Measurements from ENCODE around the gene BCL3. TPM values are rescaled to one million over a fixed set of nuclear protein-coding genes. Genes with fewer than 3 reads are reported as not detected.
A peak's percentile ranks its signal among the peaks of the same experiment; 100 is the strongest.
"Not testable (repeated sequence)": the region's sequence is repeated elsewhere in the genome, so short reads cannot be mapped to it uniquely, and the experiment has no call there.

BCL3 gene
- total RNA-seq, 6 experiments from 2014 or later = 24.1 to 95.6 (median 31.3) TPM

DNA sequence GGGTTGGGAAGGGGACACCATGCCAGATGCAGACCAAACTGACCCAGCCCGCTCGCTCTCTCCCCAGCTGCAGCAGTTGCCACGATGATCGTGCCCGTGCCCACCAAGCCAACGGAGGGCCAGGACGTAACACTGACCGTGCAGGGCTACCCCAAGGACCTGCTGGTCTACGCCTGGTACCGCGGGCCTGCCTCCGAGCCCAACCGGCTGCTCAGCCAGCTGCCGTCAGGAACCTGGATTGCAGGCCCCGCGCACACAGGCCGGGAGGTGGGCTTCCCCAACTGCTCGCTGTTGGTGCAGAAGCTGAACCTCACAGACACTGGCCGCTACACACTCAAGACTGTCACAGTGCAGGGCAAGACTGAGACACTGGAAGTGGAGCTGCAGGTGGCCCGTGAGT, 40.7 kb upstream of the BCL3 start:
- no peak for DNase-seq
- 97% methylated on average over 9 of the region's 20 CpGs for WGBS (ENCODE audit: insufficient coverage, low coverage, low lambda C conversion rate, missing lambda C conversion rate)
- no peak for ATAC-seq
- Histone ChIP-seq H3K4me3 (no peak overlapping the region), H3K36me3 (no peaks in the 10 kb centered on the region), H3K27me3 (no peaks in the 10 kb centered on the region), H3K27ac (no peak overlapping the region), H3K4me1 (no peaks in the 10 kb centered on the region), H3K9me3 (no peaks in the 10 kb centered on the region)
- TF ChIP-seq POLR2A (IDR thresholded peaks at IDR 0.05) = no peak
- TF ChIP-seq, protein P1, sequence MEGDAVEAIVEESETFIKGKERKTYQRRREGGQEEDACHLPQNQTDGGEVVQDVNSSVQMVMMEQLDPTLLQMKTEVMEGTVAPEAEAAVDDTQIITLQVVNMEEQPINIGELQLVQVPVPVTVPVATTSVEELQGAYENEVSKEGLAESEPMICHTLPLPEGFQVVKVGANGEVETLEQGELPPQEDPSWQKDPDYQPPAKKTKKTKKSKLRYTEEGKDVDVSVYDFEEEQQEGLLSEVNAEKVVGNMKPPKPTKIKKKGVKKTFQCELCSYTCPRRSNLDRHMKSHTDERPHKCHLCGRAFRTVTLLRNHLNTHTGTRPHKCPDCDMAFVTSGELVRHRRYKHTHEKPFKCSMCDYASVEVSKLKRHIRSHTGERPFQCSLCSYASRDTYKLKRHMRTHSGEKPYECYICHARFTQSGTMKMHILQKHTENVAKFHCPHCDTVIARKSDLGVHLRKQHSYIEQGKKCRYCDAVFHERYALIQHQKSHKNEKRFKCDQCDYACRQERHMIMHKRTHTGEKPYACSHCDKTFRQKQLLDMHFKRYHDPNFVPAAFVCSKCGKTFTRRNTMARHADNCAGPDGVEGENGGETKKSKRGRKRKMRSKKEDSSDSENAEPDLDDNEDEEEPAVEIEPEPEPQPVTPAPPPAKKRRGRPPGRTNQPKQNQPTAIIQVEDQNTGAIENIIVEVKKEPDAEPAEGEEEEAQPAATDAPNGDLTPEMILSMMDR (IDR thresholded peaks at IDR 0.05) = no peak
- intact Hi-C loops (cut with DNase I) = no loop called here

DNA sequence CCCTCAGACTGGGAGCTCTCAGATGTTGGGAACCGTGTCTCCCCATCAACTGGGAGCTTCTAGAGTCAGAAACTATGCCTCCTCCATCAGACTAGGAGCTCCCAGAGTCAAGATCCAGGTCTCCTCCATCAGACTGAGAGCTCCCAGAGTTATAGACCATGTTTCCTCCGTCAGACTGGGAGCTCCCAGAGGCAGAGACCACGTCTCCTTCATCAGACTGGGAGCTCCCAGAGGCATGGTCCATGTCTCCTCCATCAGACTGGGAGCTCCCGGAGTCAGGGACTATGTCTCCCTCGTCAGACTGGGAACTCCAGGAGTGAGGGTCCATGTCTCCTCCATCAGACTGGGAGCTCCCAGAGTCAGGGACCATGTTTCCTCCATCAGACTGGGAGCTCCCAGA, 39.6 kb upstream of the BCL3 start:
- no peak overlapping the region for H3K4me3 ChIP-seq
- DNase-seq = no peak
- H3K4me1 ChIP-seq = no peaks in the 10 kb centered on the region
- no peak for ATAC-seq
- WGBS (ENCODE audit: insufficient coverage, low coverage, low lambda C conversion rate, missing lambda C conversion rate) = no CpG with 5 or more reads among the region's 5 CpGs
- TF ChIP-seq, protein P1 (IDR thresholded peaks at IDR 0.05) = no peak
- no peak for TF ChIP-seq POLR2A (IDR thresholded peaks at IDR 0.05)
- no peaks in the 10 kb centered on the region for H3K9me3 ChIP-seq
- intact Hi-C loops (cut with DNase I) = no loop called here
- no peaks in the 10 kb centered on the region for H3K27me3 ChIP-seq
- H3K27ac ChIP-seq = no peak overlapping the region
- no peaks in the 10 kb centered on the region for H3K36me3 ChIP-seq

DNA sequence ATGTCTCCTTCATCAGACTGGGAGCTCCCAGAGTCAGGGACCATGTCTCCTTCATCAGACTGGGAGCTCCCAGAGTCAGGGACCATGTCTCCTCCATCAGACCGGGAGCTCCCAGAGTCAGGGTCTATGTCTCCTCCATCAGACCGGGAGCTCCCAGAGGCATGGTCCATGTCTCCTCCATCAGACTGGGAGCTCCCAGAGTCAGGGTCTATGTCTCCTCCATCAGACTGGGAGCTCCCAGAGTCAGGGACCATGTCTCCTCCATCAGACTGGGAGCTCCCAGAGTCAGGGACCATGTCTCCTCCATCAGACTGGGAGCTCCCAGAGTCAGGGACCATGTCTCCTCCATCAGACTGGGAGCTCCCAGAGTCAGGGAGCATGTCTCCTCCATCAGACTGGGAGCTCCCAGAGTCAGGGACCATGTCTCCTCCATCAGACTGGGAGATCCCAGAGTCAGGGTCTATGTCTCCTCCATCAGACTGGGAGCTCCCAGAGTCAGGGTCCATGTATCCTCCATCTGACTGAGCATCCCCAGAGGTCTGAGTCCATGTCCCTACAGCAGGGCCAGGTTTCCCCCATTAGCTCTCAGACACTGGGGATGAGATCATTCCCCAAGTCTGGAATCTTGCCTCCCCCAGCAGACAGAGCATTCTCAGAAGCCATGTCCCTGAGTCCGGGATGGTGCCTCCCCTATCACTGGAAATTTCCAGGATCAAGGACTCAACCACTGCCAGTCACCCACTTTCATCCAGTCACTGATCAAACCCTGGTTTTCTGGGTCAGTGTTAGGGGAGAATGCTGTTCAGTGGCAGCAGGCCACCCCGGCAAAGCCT, 38.9 kb upstream of the BCL3 start:
- ATAC-seq; DNase-seq; intact Hi-C loops (cut with DNase I); H3K4me3 ChIP-seq; H3K36me3 ChIP-seq; H3K4me1 ChIP-seq; H3K9me3 ChIP-seq; H3K27me3 ChIP-seq; H3K27ac ChIP-seq: not testable (repeated sequence)
- 100% methylated on average over 1 of the region's 4 CpGs for WGBS (ENCODE audit: insufficient coverage, low coverage, low lambda C conversion rate, missing lambda C conversion rate)

DNA sequence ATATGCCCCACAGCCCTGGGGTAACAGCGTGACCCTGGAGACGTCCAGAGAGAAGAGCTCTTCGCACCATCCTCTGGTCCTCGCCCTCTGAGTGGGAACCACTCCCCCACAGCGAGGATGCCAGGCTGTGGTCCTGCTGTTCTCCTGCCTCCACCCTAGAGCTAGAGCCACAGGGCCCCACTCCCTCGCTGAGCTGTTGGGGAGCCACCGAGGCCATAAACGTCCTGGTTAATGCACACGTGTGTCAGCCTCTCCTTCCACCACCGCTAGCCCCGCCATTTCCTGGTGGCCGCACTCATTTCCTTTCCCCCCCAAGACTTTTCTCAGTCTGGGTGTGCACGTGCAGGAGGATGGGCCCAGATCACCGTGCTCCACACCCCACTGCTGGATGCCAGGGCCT, 38.0 kb upstream of the BCL3 start:
- no peaks in the 10 kb centered on the region for H3K9me3 ChIP-seq
- peaks cover 0 to 9% (median 0%) of the 10 kb centered on the region in 4 donors for H3K36me3 ChIP-seq
- no peak for DNase-seq
- WGBS (ENCODE audit: insufficient coverage, low coverage, low lambda C conversion rate, missing lambda C conversion rate) = 82% methylated on average over 3 of the region's 14 CpGs
- TF ChIP-seq, protein P1 (IDR thresholded peaks at IDR 0.05) = no peak
- TF ChIP-seq POLR2A (IDR thresholded peaks at IDR 0.05) = no peak
- intact Hi-C loops (cut with DNase I) = no loop called here
- no peak overlapping the region for H3K4me3 ChIP-seq
- ATAC-seq = peak in 2 of 4 donors; percentile 9 to 12
- H3K4me1 ChIP-seq = no peaks in the 10 kb centered on the region
- no peak overlapping the region for H3K27ac ChIP-seq
- H3K27me3 ChIP-seq = no peaks in the 10 kb centered on the region

DNA sequence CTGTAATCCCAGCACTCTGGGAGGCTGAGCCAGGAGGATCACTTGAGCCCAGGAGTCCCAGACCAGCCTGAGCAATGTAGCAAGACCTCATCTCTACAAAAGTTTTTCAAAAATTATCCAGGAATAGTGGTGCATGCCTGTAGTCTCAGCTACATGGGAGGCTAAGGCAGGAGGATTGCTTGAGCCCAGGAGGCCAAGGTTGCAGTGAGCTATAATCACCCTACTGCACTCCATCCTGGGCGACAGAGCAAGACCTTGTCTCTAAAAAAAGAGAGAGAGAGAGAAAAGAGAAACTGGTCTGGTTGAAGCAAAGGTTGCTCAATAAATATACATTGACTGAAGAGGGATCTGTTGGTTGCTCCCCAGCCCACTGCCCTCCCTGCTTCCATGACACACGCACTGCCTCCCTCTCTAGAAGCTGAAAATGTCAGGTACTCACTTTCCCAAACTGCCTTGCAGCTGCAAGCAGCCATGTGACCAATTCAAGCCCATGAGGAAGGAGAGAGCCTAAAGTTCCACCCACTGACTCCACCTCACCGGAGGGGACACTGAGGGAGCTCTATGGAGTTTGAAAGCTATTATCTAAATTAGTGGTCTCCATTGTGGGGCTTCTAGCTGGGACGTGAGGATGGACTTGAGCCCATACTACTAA, 35.5 kb upstream of the BCL3 start:
- H3K4me1 ChIP-seq = peaks cover 0 to 7% (median under 1%) of the 10 kb centered on the region in 4 donors
- no peak for TF ChIP-seq POLR2A (IDR thresholded peaks at IDR 0.05)
- TF ChIP-seq, protein P1 (IDR thresholded peaks at IDR 0.05) = no peak
- no peak overlapping the region for H3K27ac ChIP-seq
- no peak for DNase-seq
- H3K27me3 ChIP-seq = no peaks in the 10 kb centered on the region
- peak; percentile 19 to 42 (median 23) for ATAC-seq
- peaks cover 0 to 15% (median 0%) of the 10 kb centered on the region in 4 donors for H3K36me3 ChIP-seq
- 54% methylated on average over 4 of the region's 4 CpGs for WGBS (ENCODE audit: insufficient coverage, low coverage, low lambda C conversion rate, missing lambda C conversion rate)
- H3K9me3 ChIP-seq = no peaks in the 10 kb centered on the region
- intact Hi-C loops (cut with DNase I) = no loop called here
- no peak overlapping the region for H3K4me3 ChIP-seq
